Measurements from ENCODE around the gene DNAH17. TPM values are rescaled to one million over a fixed set of nuclear protein-coding genes. Genes with fewer than 3 reads are reported as not detected.
A peak's percentile ranks its signal among the peaks of the same experiment; 100 is the strongest.

Gene DNAH17
- total and polyA plus RNA-seq, 2 donors (not counting 3 experiments of a cell fraction or from before 2014, with no cell fraction given), result not detected

DNA sequence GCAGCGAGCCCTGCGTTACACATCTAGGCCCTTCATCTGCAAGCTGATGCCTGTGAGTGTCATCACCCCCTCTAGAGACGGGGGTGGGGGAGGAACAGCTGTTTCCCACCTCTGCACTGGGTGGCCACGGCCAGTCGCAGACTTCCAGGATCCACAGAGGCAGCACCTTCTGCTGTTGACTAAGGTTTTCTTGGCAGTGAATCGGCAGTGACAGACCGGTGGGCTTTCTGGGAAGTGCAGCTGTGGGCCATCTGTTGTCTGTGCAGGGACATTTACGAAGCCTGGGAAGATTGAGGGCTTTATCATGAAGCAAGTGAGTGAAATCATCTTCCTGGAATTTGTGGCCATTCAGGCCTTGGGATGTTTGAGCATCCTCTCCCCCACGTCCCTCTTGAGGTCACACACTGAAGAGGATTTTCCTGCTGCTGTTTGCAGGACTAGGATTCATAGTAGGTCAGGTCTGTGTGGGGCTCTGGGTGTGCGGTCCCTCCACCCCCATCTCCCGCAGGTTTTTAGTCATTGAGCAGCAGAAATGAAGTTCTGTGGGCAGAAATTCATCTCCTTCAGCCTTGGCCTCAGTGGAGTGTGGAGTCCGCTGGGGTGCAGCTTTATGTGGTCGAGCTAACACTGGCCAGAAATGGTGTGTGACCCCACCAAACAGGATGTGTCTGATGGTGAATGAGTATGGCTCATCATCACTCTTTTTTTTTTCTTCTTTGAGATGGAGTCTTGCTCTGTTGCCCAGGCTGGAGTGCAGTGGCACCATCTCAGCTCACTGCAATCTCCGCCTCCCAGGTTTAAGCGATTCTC is 186.8 kb downstream of the DNAH17 start:
- DNase-seq (ENCODE audit: low read depth, low spot score) (no peak), FAIRE-seq (peak; percentile 74)
- intact Hi-C loops (cut with micrococcal nuclease) (no loop called here), dilution Hi-C loops (cut with MboI; ENCODE audit: extremely low pct_ligation_motif_present, low sequenced_read_pairs) (no loop called here)
- H3K9me3 ChIP-seq (replicated peaks; ENCODE audit: control insufficient read depth, insufficient read depth, low read length), result no peaks in the 10 kb centered on the region
- no peaks in the 10 kb centered on the region for H3K9me1 ChIP-seq (replicated peaks; ENCODE audit: control insufficient read depth, extremely low read depth, insufficient read depth, low read length)
- peak overlapping the region; percentile 59 for H3K27ac ChIP-seq (ENCODE audit: insufficient read depth, low read depth, low read length)
- CTCF ChIA-PET, result interaction anchor here (1.1 to 2.6 kb wide), 7 partner anchors 9 to 140 kb away, joined by 3 to 21 read pairs (median 4); no protein-coding TSS in a partner anchor
- H3K4me1 ChIP-seq (ENCODE audit: control insufficient read depth, extremely low read depth, insufficient read depth, low read length), result peaks cover 61% of the 10 kb centered on the region
- H3K79me2 ChIP-seq (ENCODE audit: control insufficient read depth, insufficient read depth, low read length), result peaks cover 90% of the 10 kb centered on the region
- no TSS peak for BruUV-seq (replicated peaks)
- no peak overlapping the region for H3K4me2 ChIP-seq (ENCODE audit: insufficient read depth, low read length)
- POLR2A ChIA-PET, result no interaction called here
- peaks cover 0 to 9% of the 10 kb centered on the region in 2 experiments for H3K36me3 ChIP-seq (ENCODE audit: control insufficient read depth in 2 of 2, extremely low read depth in 1 of 2, insufficient read depth in 2 of 2, low read length in 2 of 2)
- no peaks in the 10 kb centered on the region for H4K20me1 ChIP-seq (replicated peaks; ENCODE audit: control insufficient read depth, extremely low read depth, insufficient read depth, low read length)
- H3K9ac ChIP-seq (replicated peaks; ENCODE audit: extremely low read depth, insufficient read depth, low read length), result no peak overlapping the region
- H3K27me3 ChIP-seq (ENCODE audit: control insufficient read depth in 2 of 2, insufficient read depth in 2 of 2, low read length in 2 of 2), result no peaks in the 10 kb centered on the region
- no peak overlapping the region for H3K4me3 ChIP-seq (replicated peaks in 1 of 3; ENCODE audit: insufficient read depth in 1 of 3, low read depth in 1 of 3, low read length in 3 of 3)
- H2AFZ ChIP-seq (ENCODE audit: low read depth, low read length), result no peak overlapping the region
- TF ChIP-seq JUN (IDR thresholded peaks at IDR 0.05; ENCODE audit: borderline replicate concordance, insufficient read depth, insufficient read length, low read depth) (peak; percentile 7), POLR2AphosphoS5 (IDR thresholded peaks at IDR 0.05; ENCODE audit: insufficient read depth, low read depth, low read length) (peak; percentile 14), FOS (IDR thresholded peaks at IDR 0.05; ENCODE audit: borderline replicate concordance, insufficient read depth, low read length) (no peak), EZH2 (IDR thresholded peaks at IDR 0.05; ENCODE audit: borderline replicate concordance, low read depth, low read length, severe bottlenecking) (no peak)
- TF ChIP-seq, protein P1, sequence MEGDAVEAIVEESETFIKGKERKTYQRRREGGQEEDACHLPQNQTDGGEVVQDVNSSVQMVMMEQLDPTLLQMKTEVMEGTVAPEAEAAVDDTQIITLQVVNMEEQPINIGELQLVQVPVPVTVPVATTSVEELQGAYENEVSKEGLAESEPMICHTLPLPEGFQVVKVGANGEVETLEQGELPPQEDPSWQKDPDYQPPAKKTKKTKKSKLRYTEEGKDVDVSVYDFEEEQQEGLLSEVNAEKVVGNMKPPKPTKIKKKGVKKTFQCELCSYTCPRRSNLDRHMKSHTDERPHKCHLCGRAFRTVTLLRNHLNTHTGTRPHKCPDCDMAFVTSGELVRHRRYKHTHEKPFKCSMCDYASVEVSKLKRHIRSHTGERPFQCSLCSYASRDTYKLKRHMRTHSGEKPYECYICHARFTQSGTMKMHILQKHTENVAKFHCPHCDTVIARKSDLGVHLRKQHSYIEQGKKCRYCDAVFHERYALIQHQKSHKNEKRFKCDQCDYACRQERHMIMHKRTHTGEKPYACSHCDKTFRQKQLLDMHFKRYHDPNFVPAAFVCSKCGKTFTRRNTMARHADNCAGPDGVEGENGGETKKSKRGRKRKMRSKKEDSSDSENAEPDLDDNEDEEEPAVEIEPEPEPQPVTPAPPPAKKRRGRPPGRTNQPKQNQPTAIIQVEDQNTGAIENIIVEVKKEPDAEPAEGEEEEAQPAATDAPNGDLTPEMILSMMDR (IDR thresholded peaks at IDR 0.05; ENCODE audit: extremely low read depth in 1 of 2, insufficient read depth in 1 of 2, low read depth in 1 of 2, low read length in 2 of 2), result peak in 1 of 2 donors; percentile 16

Data from endothelial cell of umbilical vein (primary cell).